Colon (tissue), 2 donors: Measurements from ENCODE around the gene PYGM.

Experiments used
- FAIRE-seq: peaks from 2 replicates; lab custom pipeline; 2012; peaks lifted over from hg19 to GRCh38; lab: Jason Lieb, UNC
- donor health status: control.
- donor health status: control.

The PYGM gene

GRCh38 chr11:64791781-64792291, 32.1 kb upstream of the PYGM start:
- no peak for FAIRE-seq

- FAIRE-seq = no peak
These were observed 30.7 kb upstream of the PYGM start for GRCh38 chr11:64790205-64791095.

- FAIRE-seq = no peak
These were observed 29.8 kb upstream of the PYGM start for GRCh38 chr11:64789331-64790204.

- FAIRE-seq = no peak
These were observed 28.8 kb upstream of the PYGM start for GRCh38 chr11:64788321-64789215.

GRCh38 chr11:64787526-64788320, 27.9 kb upstream of the PYGM start:
- no peak for FAIRE-seq

GRCh38 chr11:64786308-64786707, 26.5 kb upstream of the PYGM start:
- no peak for FAIRE-seq

- no peak for FAIRE-seq
These were observed 25.2 kb upstream of the PYGM start for GRCh38 chr11:64784813-64785581.

GRCh38 chr11:64778473-64779298, 18.9 kb upstream of the PYGM start, which contains the start of gene SF1:
TSS of gene SF1 (minus strand) at chr11:64778542. CDS start at chr11:64778392, 150 bp downstream.
- FAIRE-seq = peak; percentile 55

GRCh38 chr11:64778223-64778472, 18.4 kb upstream of the PYGM start:
- no peak for FAIRE-seq

GRCh38 chr11:64777449-64778222, 17.9 kb upstream of the PYGM start:
- FAIRE-seq = no peak

- no peak for FAIRE-seq
These were observed 17.1 kb upstream of the PYGM start for GRCh38 chr11:64776875-64777274.

- FAIRE-seq = no peak
These were observed 16.7 kb upstream of the PYGM start for GRCh38 chr11:64776425-64776824.

GRCh38 chr11:64774144-64774543, 14.4 kb upstream of the PYGM start:
- no peak for FAIRE-seq

- FAIRE-seq = no peak
These were observed 12.7 kb upstream of the PYGM start for GRCh38 chr11:64772303-64773018.

- no peak for FAIRE-seq
These were observed 12.1 kb upstream of the PYGM start for GRCh38 chr11:64771861-64772260.

- FAIRE-seq = no peak
These were observed 10.3 kb upstream of the PYGM start for GRCh38 chr11:64770120-64770519.

- no peak for FAIRE-seq
These were observed 9.5 kb upstream of the PYGM start for GRCh38 chr11:64769283-64769682.

- FAIRE-seq = no peak
These were observed 8.5 kb upstream of the PYGM start for GRCh38 chr11:64768300-64768694.
